ENCODE results near the gene DUSP5.

- no peak for TF ChIP-seq CTCF (IDR thresholded peaks at IDR 0.05)
- TF ChIP-seq POLR2AphosphoS5 (IDR thresholded peaks at IDR 0.05; ENCODE audit: low read depth, low read length) = no peak
Measured at GRCh38 chr10:110503528-110504110, 5.9 kb downstream of the DUSP5 start.
